Neural cell (in vitro differentiated cells): ENCODE measurements around the gene NXPH2. TPM values are rescaled to one million over a fixed set of nuclear protein-coding genes. Genes with fewer than 3 reads are reported as not detected.

Experiments used
- H2AFZ ChIP-seq: fragments of 200-600, 300-800 bp; sonication (generic), shearing (Covaris generic); 2 replicates; pipeline ENCODE4 v1.6.0; 2014; ENCODE audit warnings: low read depth, mild to moderate bottlenecking, antibody characterized with exemption, low read length, moderate library complexity
- H3F3A ChIP-seq: fragments of 200-600 bp; shearing (Covaris generic); 2 replicates; pipeline ENCODE4 v1.6.1; 2016; ENCODE audit warnings: mild to moderate bottlenecking, moderate library complexity, mixed read lengths, antibody characterized with exemption, low read length; ENCODE audit not compliant: insufficient read depth, poor library complexity, severe bottlenecking
- H3K27ac ChIP-seq: fragments of 200-600, 300-800 bp; sonication (generic), shearing (Covaris generic); 2 replicates; pipeline ENCODE4 v1.5.1; 2014; ENCODE audit warnings: mild to moderate bottlenecking, low read length, moderate library complexity
- H3K27me3 ChIP-seq: fragments of 300-800, 200-600 bp; sonication (generic), shearing (Covaris generic); 2 replicates; pipeline ENCODE4 v1.6.0; 2014; ENCODE audit warnings: mild to moderate bottlenecking, low read depth, low read length, moderate library complexity; ENCODE audit not compliant: insufficient read depth
- H3K36me3 ChIP-seq: fragments of 300-800, 200-600 bp; sonication (generic), shearing (Covaris generic); 2 replicates; pipeline ENCODE4 v1.5.1; 2014; ENCODE audit warnings: mild to moderate bottlenecking, antibody characterized with exemption, low read length, moderate library complexity; ENCODE audit not compliant: insufficient read depth
- H3K4me2 ChIP-seq: fragments of 300-800, 200-600 bp; sonication (generic), shearing (Covaris generic); 2 replicates; pipeline ENCODE4 v1.6.0; 2014; ENCODE audit warnings: mild to moderate bottlenecking, low read length
- H3K4me3 ChIP-seq: fragments of 300-800, 200-600 bp; sonication (generic), shearing (Covaris generic); 2 replicates; pipeline ENCODE4 v1.5.1; 2014; ENCODE audit warnings: mild to moderate bottlenecking, low read length, moderate library complexity
- H3K79me2 ChIP-seq: fragments of 200-600 bp; shearing (Covaris generic); replicated peaks from 2 replicates; pipeline ENCODE4 v1.6.0; 2014; ENCODE audit warnings: mild to moderate bottlenecking, low read length, moderate library complexity; ENCODE audit not compliant: insufficient read depth
- H3K9ac ChIP-seq: fragments of 300-800, 200-600 bp; sonication (generic), shearing (Covaris generic); 2 replicates; pipeline ENCODE4 v1.6.1; 2016; ENCODE audit warnings: mild to moderate bottlenecking, low read length, mixed read lengths
- H3K9me2 ChIP-seq: fragments of 200-600 bp; shearing (Covaris generic); 2 replicates; pipeline ENCODE4 v1.6.1; 2016; ENCODE audit warnings: mild to moderate bottlenecking, low read length, mixed read lengths; ENCODE audit not compliant: insufficient read depth
- H3K9me3 ChIP-seq: fragments of 200-600, 300-800 bp; sonication (generic), shearing (Covaris generic); 2 replicates; pipeline ENCODE4 v1.6.1; 2016; ENCODE audit warnings: mild to moderate bottlenecking, mixed run types, low read length, moderate library complexity, mixed read lengths
- H4K20me1 ChIP-seq: fragments of 200-600 bp; shearing (Covaris generic); 2 replicates; pipeline ENCODE4 v1.6.1; 2016; ENCODE audit warnings: mild to moderate bottlenecking, mixed run types; ENCODE audit not compliant: insufficient read depth
- EP300 ChIP-seq: fragments of 450-650 bp; conservative IDR thresholded peaks from 2 replicates; pipeline ENCODE4 v1.6.1; 2014; ENCODE audit warnings: antibody characterized with exemption, mild to moderate bottlenecking, moderate library complexity; ENCODE audit not compliant: poor library complexity, severe bottlenecking
- EZH2 ChIP-seq: fragments of 200-600, 300-800 bp; shearing (Covaris generic), sonication (generic); IDR thresholded peaks from 2 replicates; pipeline ENCODE4 v1.6.1; 2014; ENCODE audit warnings: antibody characterized with exemption, low read length, borderline replicate concordance, mild to moderate bottlenecking; ENCODE audit not compliant: insufficient read depth, poor library complexity, severe bottlenecking
- MXI1 ChIP-seq: fragments of 450-650 bp; conservative IDR thresholded peaks from 2 replicates; pipeline ENCODE4 v1.6.1; 2014; ENCODE audit warnings: antibody characterized with exemption, mild to moderate bottlenecking; ENCODE audit not compliant: poor library complexity, severe bottlenecking
- POLR2AphosphoS5 ChIP-seq: IDR thresholded peaks from 2 replicates; pipeline ENCODE4 v1.6.1; 2012
- RAD21 ChIP-seq: fragments of 450-650 bp; conservative IDR thresholded peaks from 2 replicates; pipeline ENCODE4 v1.6.1; 2014; ENCODE audit warnings: antibody characterized with exemption, mild to moderate bottlenecking, moderate library complexity
- REST ChIP-seq: IDR thresholded peaks from 2 replicates; pipeline ENCODE4 v1.6.1; 2012; ENCODE audit warnings: borderline replicate concordance
- SMC3 ChIP-seq: fragments of 450-650 bp; conservative IDR thresholded peaks from 2 replicates; pipeline ENCODE4 v1.6.1; 2014; ENCODE audit warnings: antibody characterized with exemption, mild to moderate bottlenecking, moderate library complexity; ENCODE audit not compliant: poor library complexity
- TAF1 ChIP-seq: IDR thresholded peaks from 2 replicates; pipeline ENCODE4 v1.6.1; 2012; ENCODE audit warnings: low read depth
- polyA plus RNA-seq: library from polyadenylated mRNA; depleted of rRNA; stranded (reverse); fragments of >200 nt; gene quantifications from 2 replicates; pipeline ENCODE4 v1.2.3, GENCODE V29; 2014
- TF ChIP-seq, protein P1 (sequence below): fragments of 450-650 bp; IDR thresholded peaks from 2 replicates; pipeline ENCODE4 v1.5.1; 2014; ENCODE audit warnings: antibody characterized with exemption, mild to moderate bottlenecking, moderate library complexity; ENCODE audit not compliant: poor library complexity, severe bottlenecking

Gene NXPH2
- polyA plus RNA-seq, 1 donor from 2014 or later: not detected

- TF ChIP-seq REST: no peak
- no peak for TF ChIP-seq TAF1
- TF ChIP-seq RAD21: no peak
- no peak for TF ChIP-seq SMC3
- no peak for TF ChIP-seq MXI1
- TF ChIP-seq, protein P1, sequence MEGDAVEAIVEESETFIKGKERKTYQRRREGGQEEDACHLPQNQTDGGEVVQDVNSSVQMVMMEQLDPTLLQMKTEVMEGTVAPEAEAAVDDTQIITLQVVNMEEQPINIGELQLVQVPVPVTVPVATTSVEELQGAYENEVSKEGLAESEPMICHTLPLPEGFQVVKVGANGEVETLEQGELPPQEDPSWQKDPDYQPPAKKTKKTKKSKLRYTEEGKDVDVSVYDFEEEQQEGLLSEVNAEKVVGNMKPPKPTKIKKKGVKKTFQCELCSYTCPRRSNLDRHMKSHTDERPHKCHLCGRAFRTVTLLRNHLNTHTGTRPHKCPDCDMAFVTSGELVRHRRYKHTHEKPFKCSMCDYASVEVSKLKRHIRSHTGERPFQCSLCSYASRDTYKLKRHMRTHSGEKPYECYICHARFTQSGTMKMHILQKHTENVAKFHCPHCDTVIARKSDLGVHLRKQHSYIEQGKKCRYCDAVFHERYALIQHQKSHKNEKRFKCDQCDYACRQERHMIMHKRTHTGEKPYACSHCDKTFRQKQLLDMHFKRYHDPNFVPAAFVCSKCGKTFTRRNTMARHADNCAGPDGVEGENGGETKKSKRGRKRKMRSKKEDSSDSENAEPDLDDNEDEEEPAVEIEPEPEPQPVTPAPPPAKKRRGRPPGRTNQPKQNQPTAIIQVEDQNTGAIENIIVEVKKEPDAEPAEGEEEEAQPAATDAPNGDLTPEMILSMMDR: no peak
- no peak for TF ChIP-seq EZH2
- no peak for TF ChIP-seq POLR2AphosphoS5
- no peak for TF ChIP-seq EP300
- Histone ChIP-seq H3K36me3 (no peaks in the 10 kb centered on the region), H3K27me3 (no peaks in the 10 kb centered on the region), H3K9me3 (no peaks in the 10 kb centered on the region), H3K4me3 (no peak overlapping the region), H3K9ac (no peak overlapping the region), H3K4me2 (no peak overlapping the region), H3K79me2 (no peaks in the 10 kb centered on the region), H2AFZ (no peak overlapping the region), H4K20me1 (no peaks in the 10 kb centered on the region), H3K9me2 (no peaks in the 10 kb centered on the region), H3K27ac (no peak overlapping the region), H3F3A (no peaks in the 10 kb centered on the region)
These were observed 55.3 kb downstream of the NXPH2 start for GRCh38 chr2:138724729-138725459.

DNA sequence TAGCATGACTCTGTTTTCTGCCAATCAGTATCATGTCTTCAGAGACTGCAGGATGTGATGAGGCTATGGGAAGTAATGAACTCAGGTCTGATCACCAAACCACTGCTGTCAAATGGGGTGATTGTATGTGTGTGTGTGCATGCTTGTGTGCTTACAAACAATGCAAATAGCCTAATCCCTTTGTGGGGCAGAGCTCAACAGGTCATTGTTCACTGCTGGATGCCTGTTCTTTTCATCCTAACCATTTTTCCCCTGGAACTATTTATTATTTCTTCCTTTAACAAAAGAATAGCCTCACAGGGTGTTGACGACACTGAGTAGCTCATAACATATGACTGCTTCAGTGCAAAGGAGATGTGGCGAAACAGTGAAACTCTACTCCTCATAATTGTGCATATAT lies 55.9 kb downstream of the NXPH2 start:
- Histone ChIP-seq H3K27ac (no peak overlapping the region), H3K4me2 (no peak overlapping the region), H3K36me3 (no peaks in the 10 kb centered on the region), H3K79me2 (no peaks in the 10 kb centered on the region), H3K27me3 (no peaks in the 10 kb centered on the region), H3F3A (no peaks in the 10 kb centered on the region), H3K9ac (no peak overlapping the region), H3K4me3 (no peak overlapping the region), H2AFZ (no peak overlapping the region), H3K9me2 (no peaks in the 10 kb centered on the region), H4K20me1 (no peaks in the 10 kb centered on the region), H3K9me3 (no peaks in the 10 kb centered on the region)
- no peak for TF ChIP-seq EZH2
- TF ChIP-seq EP300: no peak
- TF ChIP-seq, protein P1: no peak
- no peak for TF ChIP-seq POLR2AphosphoS5
- no peak for TF ChIP-seq SMC3
